GM21723 (cell line): ENCODE results near the gene ERC2.

ENCODE experiments used
- ATAC-seq: cut with Tn5 transposase; IDR thresholded peaks from one replicate; pipeline ENCODE4 v1.9.1; 2021; ENCODE audit warnings: mild to moderate bottlenecking, moderate library complexity; ENCODE audit not compliant: unreplicated experiment

The ERC2 gene

DNA sequence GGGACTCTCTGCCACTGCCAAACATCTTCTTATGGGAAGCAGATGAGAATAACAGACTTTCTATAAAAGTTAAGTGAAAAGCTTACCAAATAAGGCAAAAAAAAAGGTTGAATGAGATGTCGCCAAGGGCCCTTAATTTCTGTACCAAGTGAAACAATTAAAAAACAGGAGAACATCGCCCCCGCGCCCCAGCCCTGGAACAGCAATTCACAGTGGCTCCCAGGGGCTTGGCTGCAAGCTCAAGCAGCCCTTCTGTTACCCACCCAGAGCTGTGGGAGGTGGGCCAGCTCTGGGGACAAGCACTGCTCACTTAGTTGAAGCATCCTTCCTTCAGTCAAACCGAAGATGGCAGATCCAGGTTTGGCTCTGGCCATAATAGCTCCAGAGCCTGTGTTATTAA, 208.0 kb downstream of the ERC2 start:
- no peak for ATAC-seq

GRCh38 chr3:56257826-56258225, 210.4 kb downstream of the ERC2 start:
- no peak for ATAC-seq

GRCh38 chr3:56254835-56255234, 213.4 kb downstream of the ERC2 start:
- ATAC-seq = no peak

- no peak for ATAC-seq
Observed at GRCh38 chr3:56253941-56254665, 214.2 kb downstream of the ERC2 start.

GRCh38 chr3:56251343-56251945, 216.8 kb downstream of the ERC2 start:
- ATAC-seq = no peak

DNA sequence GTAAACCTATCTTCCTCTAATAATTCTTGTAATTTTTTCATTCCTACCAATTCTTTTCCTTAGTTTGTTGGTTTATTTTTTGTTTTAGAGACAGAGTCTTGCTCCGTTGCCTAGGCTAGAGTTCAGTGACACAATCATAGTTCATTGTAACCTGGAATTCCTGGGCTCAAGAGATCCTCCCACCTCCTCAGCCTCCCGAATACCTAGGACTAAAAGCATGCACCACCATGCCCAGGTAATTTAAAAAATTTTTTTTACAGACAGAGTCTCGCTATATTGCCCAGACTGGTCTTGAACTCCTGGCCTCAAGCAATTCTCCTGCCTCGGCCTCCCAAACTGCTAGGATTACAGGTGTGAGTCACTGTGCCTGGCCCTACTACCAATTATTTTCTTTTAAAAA, 220.2 kb downstream of the ERC2 start:
- ATAC-seq = no peak

DNA sequence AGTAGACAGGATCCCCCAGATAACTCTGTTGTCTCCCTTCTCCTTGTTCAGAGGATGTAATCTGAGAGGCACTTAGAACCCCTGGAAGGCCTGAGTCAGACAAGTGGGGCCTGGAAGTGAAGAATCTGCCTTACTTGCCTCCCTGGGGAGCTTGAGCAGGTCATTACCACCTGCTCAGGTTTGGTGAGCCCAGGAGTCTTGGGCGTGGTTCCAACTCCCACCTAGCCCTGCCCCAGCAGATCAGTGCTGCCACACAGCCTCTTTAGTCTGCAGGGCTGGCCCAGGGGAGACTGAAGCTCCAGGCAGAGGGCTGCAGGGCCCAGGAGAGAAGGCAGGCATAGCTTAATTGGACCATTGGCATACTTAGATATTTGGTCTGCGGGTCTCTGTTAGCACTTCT, 230.0 kb downstream of the ERC2 start:
- ATAC-seq = no peak

DNA sequence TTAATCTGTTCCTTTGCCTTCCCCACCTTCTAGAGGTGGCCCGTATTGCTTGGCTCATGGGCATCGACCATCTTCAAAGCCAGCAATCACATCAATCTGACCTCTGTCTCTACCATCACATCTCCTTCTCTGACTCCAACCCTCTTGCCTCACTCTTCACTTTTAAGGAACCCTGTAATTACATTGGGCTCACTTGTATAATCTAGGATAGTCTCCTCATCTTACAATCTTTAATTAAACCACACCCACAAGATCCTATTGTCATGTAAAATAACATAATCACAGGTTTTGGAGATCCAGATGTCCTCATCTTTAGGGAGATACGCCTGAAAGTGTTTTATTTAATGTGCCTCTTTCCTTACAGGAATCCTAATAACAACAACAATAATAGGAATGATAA, 234.5 kb downstream of the ERC2 start:
- no peak for ATAC-seq

DNA sequence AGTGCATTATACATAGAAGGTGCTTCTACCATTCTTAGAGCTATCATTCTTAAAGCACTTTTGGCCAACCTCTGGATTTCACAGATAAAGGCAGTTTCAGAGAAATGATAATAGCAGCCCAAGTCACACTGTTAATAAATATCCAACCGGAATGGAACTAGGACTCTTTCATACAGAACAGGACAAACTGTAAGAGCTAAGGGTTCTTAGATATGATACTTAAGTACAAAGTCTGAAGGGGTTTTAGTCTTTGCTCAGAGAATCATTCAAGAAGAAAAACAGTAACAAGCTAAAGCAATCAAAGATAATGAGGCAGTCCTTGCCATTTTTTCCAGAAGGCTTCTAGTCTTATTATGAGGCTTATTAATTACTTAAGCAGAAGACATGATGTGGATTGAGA, 239.0 kb downstream of the ERC2 start:
- ATAC-seq = no peak

DNA sequence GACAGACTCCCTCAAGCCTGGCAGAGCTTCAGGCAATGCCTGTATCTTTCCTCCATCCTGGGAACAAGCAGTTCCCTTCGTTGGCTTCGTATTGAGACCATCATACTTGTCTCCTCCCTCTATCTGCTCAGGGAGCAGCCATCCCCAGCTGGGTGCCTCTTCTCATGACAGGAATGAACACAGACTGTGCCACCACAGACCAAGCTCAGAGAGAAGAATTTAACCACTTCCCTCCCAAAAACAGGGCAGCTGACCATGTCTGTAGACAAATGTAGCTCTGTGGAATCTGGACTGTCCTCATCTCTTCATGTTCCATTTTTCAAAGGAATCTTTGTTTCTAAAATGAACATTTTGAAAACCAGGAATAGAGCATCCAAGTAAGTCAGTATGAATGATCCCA, 245.4 kb downstream of the ERC2 start:
- no peak for ATAC-seq

GRCh38 chr3:56219894-56220805, 248.1 kb downstream of the ERC2 start:
- ATAC-seq = no peak

DNA sequence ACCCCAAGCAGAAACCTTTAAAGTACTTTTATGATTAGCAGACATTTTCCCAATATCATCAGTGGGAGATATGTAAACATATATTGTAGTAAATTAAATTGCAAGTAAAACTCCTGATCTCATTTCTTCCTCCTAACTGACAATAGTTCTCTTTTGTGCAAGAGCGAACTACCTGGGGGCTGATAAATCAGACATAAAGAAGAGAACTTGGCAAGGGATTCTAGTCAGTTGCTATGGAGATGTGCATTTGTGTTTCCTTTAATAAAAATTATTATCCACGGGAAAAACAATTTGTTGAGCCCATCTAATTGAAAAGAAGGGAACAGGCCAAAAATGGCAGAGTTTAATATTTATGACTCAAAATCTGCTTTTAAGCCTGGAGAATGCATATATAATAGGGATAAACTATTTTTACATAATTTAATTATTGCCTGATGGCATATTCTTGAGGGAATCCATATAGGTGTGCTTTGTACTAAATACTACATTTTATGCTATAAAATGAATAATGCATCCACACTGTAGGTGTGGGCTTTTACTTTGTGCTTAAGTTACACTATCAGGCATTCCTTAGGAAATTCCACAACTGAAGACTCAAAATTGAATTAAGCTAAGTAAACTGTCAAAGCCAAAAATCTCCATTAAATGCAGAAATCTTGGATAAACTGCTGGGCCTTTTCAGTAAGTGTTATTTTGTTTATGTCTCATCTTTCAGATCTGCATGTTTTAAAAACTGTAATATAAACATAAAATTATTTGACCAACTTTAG, 258.1 kb downstream of the ERC2 start:
- no peak for ATAC-seq

DNA sequence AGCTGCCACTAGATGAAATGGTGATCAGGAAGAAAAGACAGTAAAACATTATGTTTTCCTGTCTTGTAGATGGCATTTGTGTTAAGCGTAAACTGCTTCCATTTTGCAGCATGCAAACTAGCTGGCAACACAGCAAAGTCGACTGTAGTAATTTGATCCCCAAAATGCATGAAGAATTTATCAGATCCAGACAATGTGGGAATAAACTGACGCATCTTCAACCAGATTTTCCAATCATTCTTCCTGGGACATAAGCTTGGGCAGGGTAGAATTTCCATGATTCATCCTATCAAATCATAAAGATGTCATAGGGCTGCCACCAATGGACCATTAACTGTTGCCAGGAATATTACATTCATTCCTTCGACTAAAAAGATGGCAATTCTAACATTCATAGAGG, 260.3 kb downstream of the ERC2 start:
- no peak for ATAC-seq

- ATAC-seq = no peak
Observed at GRCh38 chr3:56205406-56205805, 262.9 kb downstream of the ERC2 start.

DNA sequence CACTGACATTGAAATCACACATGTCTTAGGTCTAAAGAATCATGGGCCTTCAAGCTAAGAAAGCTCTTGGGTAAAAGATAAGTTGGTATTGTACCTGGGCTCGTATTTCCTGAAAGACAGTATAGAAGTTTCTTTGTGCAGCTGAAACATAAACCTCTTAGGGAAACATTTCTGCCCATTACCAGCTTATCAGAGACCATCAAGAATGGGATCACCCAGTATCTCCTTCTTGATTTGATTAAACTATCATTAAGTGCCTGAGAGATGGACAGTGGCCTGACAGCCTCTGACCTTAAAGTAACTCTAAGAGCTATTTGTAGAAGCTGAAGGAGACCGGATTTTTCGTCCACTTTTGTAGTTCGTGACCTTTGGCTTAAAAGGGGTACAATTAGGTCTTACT, 265.3 kb downstream of the ERC2 start:
- no peak for ATAC-seq

GRCh38 chr3:56201407-56201806, 266.9 kb downstream of the ERC2 start:
- no peak for ATAC-seq

- no peak for ATAC-seq
Observed at GRCh38 chr3:56200251-56200650, 268.0 kb downstream of the ERC2 start.

DNA sequence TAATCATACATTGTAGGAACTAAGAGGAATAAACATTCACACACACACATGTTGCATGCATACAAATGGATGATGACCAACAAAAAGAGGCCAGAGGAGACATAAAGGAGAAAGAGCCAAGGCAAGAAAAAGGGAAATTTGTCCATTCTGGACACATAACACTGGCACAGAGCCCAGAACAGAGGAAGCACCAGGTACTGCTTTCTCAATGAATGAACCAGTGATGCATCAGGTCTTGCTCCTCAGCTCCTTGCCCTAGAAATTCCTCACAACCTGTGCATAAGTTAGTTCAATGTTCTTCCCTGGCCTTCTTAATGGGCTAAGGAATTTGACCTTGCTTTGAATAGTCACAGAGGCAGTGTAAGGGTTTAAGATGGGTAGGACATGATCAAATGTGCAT, 270.3 kb downstream of the ERC2 start:
- ATAC-seq = no peak

DNA sequence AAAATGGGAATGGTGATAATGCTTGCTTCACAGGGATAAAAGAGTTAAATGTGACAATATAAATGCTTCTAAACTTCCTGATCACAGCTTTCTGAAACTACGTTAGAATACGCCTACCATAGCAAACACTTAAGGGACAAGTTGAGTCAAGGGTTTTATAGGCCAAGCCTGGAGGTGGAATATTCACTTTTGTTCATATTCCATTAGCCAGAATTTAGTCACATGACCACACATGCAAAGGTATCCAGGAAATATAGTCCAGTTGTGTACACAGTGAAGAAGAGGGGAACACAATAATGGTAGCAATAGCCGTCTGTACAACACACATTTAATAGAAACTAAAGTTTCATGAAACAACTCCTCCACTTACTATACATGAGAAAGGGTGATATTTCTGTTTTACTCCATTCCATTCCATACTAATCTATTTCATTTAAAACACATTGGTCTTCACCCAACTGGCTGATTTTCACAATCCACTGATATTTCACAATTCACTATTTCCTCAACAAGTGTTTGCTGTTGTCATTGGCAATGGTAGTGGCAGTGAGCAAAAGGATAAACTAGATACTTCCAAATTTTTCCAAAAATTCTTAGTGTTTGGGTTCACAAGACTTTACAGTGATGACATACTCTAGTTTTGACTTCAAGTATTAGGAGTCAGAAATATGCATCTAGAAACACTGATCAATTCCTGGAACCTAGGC, 270.9 kb downstream of the ERC2 start:
- no peak for ATAC-seq

GRCh38 chr3:56196700-56197099, 271.6 kb downstream of the ERC2 start:
- no peak for ATAC-seq

DNA sequence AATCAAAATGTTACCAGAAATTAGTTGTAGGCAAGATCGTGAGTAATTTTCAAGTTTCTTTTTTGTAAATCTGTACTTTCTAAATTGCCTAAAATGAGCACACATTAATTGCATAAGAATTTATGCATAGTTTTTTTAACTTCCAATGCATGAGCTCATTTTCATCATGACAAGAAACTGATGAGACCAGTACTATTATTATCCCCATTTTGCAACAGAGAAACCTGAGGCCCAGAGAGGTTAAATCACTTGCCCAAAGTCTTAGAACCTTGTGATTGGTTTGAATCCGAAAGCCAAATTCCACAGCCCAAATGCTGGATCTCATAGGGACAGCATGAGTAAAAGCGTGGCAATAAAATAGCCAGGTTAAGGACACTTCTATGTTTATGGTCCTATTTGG, 274.7 kb downstream of the ERC2 start:
- no peak for ATAC-seq
